GM10266 (cell line): Measurements from ENCODE around the gene SETX.
A peak's percentile ranks its signal among the peaks of the same experiment; 100 is the strongest.

ENCODE experiments used
- DNase-seq: peaks from one replicate; pipeline ENCODE4 v3.0.0; 2012; ENCODE audit errors: extremely low spot score
- TF ChIP-seq, protein P1 (sequence below): IDR thresholded peaks from 2 replicates; pipeline ENCODE4 v1.5.1; 2012; ENCODE audit warnings: mild to moderate bottlenecking, low read depth; ENCODE audit not compliant: control insufficient read depth, insufficient read depth; ENCODE audit errors: missing control alignments

Gene SETX, protein sequence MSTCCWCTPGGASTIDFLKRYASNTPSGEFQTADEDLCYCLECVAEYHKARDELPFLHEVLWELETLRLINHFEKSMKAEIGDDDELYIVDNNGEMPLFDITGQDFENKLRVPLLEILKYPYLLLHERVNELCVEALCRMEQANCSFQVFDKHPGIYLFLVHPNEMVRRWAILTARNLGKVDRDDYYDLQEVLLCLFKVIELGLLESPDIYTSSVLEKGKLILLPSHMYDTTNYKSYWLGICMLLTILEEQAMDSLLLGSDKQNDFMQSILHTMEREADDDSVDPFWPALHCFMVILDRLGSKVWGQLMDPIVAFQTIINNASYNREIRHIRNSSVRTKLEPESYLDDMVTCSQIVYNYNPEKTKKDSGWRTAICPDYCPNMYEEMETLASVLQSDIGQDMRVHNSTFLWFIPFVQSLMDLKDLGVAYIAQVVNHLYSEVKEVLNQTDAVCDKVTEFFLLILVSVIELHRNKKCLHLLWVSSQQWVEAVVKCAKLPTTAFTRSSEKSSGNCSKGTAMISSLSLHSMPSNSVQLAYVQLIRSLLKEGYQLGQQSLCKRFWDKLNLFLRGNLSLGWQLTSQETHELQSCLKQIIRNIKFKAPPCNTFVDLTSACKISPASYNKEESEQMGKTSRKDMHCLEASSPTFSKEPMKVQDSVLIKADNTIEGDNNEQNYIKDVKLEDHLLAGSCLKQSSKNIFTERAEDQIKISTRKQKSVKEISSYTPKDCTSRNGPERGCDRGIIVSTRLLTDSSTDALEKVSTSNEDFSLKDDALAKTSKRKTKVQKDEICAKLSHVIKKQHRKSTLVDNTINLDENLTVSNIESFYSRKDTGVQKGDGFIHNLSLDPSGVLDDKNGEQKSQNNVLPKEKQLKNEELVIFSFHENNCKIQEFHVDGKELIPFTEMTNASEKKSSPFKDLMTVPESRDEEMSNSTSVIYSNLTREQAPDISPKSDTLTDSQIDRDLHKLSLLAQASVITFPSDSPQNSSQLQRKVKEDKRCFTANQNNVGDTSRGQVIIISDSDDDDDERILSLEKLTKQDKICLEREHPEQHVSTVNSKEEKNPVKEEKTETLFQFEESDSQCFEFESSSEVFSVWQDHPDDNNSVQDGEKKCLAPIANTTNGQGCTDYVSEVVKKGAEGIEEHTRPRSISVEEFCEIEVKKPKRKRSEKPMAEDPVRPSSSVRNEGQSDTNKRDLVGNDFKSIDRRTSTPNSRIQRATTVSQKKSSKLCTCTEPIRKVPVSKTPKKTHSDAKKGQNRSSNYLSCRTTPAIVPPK (N-terminal part only)

DNA sequence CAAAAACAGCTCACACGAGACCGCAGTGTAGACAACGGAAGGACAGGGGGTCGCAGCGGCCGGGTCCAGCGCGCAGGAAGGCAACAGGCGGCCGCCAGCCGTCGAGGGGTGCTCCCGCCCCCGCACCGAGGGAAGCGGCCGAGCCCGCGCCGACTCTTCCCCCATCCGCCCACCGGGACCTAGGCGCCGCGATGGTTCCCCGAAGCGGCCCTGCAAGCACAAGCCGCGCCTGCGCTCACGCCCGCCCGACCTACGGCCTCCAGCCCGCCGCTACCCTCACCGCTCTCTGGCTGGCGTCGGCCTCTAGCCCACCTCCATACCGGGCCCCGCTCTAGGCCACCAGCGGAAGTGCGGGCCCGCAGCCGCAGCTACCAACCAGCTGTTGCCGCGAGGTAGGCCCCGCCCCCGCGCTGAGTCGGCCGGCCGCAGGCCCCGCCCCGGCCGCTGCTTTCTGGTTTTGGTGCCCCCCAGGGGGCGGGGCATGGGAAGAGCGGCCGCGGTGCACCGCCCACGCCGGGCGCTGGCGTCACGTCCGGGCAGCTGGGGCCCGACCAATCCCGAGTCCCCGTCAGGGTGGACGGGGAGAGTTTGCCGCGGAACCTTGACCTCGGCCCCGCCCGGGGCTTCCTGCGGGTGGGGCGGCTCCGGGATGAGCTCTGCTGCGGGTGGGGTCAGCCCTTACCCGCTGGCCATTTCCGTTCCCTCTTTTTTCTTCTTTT lies at the start of gene SETX:
Gene SETX (minus strand): TSS at position 350 of the 719 bp plus-strand sequence. CDS start 5,558 bp downstream, outside the sequence.
- peak; percentile 99 for DNase-seq
- TF ChIP-seq, protein P1, sequence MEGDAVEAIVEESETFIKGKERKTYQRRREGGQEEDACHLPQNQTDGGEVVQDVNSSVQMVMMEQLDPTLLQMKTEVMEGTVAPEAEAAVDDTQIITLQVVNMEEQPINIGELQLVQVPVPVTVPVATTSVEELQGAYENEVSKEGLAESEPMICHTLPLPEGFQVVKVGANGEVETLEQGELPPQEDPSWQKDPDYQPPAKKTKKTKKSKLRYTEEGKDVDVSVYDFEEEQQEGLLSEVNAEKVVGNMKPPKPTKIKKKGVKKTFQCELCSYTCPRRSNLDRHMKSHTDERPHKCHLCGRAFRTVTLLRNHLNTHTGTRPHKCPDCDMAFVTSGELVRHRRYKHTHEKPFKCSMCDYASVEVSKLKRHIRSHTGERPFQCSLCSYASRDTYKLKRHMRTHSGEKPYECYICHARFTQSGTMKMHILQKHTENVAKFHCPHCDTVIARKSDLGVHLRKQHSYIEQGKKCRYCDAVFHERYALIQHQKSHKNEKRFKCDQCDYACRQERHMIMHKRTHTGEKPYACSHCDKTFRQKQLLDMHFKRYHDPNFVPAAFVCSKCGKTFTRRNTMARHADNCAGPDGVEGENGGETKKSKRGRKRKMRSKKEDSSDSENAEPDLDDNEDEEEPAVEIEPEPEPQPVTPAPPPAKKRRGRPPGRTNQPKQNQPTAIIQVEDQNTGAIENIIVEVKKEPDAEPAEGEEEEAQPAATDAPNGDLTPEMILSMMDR: no peak

DNA sequence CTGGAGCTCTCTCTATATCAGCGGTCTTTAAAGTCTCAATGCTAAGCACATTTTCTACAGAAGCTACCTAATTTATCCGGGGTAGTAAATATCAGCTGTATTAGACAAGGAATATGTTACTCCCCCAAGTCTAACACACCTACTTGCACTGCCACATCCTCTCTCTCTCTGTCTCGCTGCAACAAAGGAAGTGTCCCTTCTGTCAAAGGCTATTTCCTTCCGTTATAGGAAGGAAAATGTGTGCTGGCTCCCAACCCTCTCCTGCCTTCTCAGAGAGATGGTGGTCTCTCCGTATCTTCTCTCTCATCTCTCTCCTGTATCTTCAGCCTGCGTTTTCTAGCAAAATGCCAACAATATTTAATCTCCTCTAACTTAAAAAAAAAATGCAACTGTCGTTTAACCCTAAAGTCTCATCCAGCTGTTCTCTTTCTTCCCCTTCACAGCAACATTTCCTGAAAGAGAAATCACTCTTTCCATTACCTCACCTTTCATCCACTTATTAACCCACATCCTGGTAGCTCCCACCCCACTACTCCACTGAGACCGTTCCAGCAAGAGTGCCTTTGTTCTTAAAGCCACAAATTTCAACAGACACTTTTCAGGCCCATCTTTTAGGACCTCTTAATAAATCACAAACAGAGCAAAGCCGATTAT lies 49.6 kb upstream of the SETX start:
- peak; percentile 66 for DNase-seq
- TF ChIP-seq, protein P1: no peak

DNA sequence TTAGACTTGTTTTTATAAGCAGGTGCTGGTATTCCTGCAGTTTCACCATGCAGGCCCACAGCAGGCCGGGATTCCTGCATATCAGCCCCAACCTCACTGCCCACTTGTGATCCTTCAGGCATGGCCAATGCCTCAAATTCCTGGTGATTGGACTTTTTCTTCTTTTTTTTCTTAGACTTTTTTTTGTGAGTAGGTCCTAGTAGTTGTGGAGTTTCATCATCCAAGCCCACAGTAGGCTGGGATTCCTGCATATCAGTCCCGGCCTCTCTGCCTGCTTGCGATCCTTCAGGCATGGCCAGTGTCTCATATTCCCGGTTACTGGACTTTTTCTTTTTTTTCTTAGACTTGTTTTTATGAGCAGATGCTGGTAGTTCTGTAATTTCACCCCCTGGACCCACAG lies 47.0 kb upstream of the SETX start:
- no peak for DNase-seq
- TF ChIP-seq, protein P1: no peak

DNA sequence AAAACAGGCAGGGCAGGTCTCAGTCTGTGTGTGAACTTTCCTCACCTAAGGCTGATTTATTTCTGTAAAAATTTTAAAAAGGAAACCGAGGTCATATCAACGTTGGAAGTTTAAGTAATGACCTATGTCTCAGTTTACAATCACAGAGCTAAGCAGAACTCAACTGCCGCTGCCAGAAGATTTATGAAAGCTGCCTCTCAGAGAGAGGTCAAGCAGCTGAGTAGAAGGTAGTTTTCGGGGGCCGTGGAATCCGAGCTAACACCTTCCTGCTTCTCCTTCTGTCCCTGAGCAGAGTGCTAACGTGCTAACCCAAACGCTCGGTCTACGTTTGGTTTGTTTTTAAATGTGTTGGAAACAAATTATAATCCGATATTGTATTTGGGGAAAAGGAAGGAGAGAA lies 40.8 kb upstream of the SETX start:
- no peak for DNase-seq
- TF ChIP-seq, protein P1: no peak

DNA sequence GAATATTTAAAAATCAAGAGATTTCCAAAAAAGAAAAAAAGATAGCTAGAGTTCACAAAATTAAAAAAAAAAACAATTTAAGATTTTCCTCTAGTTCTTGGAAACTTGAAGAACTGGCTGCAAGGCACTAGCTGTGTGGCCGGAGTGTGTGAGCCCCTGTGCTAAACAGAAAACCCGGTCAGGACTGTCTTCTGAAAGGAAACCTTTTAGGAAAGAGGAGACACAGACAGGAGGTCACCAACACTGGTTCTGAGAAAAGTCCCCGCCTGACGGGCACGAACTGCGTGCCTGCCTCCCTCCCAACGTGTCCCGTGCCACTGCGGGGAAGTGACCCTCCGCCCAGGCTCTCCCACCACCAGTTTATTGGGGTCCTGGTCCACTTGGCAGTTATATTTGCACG lies 36.7 kb upstream of the SETX start:
- no peak for DNase-seq
- TF ChIP-seq, protein P1: no peak

DNA sequence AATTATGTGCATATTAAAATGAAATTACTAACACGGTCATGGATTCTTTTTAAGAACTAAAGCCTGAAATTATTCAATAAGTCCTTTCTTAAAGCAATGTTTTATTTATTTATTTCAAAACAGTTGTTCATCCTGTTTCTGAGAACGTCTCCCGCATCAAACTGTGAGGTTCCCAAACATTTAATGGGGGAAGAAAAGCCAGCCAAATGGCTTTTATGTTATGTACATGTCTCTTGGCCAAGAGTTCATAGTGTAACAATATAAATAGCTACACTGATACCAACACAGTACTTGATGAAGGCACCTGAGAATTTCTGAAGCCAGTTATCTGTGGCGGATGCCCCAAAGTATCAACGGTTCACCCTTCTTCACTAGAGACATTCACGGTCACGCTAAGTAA lies 36.2 kb upstream of the SETX start:
- TF ChIP-seq, protein P1: no peak
- no peak for DNase-seq
